HG03469 (cell line): ENCODE data around the gene SPAG6.

Experiments used
- ATAC-seq: cut with Tn5 transposase; IDR thresholded peaks from one replicate; pipeline ENCODE4 v1.9.1; 2021; ENCODE audit warnings: mild to moderate bottlenecking, moderate library complexity, moderate number of reproducible peaks; ENCODE audit not compliant: unreplicated experiment

Gene SPAG6

DNA sequence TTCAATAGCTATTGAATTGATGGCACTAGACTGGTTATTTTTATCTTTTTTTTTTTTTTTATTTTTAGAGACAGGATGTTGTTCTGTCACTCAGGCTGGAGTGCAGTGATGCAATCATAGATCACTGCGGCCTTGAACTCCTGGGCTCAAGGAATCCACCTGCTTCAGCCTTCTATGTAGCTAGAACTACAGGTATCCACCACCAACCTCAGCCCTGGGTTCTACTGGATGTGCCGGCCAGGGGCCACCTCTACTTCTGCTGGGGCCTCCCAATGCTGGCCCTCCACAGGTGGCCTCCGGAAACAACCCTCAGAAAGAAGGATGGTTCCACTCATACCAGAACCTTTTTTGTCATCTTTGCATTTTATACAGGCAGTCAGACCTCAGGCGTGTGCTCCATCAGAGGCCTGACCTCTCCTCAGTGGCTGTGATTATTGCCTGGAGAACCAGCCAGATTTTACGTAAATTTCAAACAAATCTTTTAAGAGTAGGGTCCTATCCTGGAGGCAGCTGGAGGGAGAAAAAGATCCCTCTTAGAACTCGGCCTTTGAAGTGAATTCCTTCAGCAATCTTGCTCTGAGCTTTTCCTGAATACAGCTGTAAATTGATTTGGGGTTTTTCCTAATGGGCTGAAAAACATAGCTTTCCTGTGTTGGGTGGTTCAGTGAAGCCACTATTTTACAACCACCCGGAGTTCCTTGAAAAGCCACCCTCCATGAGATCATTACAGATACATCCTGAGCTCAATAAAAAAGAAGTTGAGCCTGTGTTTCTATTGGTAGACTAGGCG, 110.0 kb downstream of the SPAG6 start:
- ATAC-seq, result no peak

DNA sequence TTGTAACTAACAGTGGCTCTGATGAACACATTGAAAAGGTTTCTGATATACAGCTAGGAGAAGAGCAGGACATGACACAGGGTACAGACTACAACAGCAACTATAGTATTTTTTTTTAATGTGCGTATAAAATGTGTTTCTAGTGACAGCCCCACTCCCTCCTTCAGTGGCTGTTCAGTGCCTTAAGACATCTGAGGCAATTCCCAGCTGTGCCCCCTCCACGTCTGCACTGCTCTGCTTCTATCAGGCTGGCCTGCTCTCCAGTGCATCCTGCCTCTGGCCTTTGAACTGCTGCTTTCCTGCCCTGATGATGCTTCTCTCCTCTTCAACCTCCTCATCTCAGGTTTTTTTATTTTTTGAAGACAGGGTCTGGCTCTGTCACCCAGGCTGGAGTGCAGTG, 111.2 kb downstream of the SPAG6 start:
- ATAC-seq, result no peak

DNA sequence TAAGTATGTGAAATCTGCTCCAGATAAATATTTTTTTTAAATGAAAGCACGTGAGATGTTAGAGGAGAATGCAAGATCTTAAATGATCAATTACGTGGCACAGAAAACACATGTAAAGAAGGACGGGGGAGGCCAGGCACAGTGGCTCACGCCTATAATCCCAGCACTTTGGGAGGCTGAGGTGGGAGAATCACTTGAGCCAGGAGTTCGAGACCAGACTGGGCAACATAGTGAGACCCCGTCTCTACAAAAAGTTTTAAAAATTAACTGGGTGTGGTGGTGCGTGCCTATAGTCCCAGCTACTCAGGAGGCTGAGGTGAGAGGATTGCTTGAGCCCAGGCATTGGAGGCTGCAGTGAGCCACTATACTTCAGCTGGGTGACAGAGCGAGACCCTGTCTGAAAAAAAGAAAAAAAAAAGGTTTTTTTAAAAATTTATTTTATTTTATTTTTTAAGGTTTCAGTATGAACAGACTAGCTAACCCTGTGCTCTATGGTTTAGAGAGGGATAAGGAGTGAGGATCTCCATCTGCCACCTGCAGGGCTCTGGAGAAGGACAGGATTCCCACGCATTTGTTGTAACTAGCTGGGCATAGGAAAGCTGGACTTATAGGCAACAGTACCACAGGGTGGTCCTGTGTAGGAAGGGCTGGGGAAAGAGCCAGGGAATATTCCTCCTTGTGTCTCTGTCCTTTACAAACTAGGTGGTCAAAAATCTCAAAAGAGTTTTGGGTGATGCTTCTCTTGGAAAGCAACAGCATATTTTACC, 113.2 kb downstream of the SPAG6 start:
- ATAC-seq, result no peak

- no peak for ATAC-seq
Observed at GRCh38 chr10:22459496-22459895, 114.2 kb downstream of the SPAG6 start.

DNA sequence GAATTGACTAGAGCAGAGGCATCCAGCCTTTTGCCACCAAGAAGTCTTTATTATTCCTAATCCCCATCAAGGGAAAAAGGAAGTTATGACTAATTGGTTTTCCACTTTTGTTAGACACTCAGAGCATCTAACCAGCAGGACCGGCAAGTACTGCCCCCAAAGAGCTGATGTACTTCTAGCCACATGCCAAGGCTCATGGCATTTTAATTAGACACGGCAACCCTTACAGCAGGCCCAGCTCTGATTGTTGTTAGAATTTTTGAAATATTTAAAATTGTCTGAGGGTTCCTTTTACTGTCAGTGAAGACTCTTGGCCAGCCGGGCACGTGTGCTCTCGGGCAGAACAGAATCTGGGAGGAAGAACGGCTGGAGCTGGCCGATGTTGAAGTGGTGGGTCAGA, 114.8 kb downstream of the SPAG6 start:
- ATAC-seq, result no peak

DNA sequence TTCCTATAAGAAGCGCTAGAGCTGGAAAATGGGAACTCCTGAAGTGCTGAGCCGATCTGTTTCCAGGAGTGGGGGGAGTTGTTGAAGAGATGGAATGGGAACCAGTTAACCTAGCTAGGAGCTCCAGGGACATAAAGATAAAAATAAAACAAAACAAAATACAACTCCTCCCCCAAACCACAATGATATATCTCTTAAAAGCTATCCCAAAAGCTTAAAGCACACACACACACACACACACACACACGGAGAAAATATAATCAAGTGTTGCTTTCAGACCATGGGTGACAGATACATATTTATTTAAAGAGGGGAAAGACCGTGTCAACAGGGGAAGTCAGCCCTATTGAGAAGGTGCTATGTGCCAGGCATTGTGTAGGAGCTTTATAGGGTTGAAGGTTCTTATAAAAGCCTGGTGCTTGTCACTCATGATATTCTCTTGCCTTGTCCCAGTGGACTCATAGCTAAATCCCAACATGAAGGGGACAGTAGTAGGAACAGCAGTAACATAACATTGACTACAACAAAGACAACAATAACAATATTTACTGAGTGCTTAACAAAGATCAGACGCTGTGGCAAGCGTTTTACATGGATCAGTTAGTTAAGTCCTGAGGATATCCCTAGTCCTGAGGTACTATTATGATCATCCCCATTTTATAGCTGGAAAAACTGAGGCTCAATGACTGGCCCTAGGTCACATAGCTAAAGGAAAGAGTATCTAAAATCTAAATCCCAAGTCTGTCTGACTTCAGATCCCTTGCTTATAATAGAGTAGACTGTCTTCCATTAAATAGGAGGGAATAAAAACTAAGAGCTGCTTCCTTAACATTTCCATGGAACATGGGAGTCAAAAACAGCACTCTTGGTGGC, 115.5 kb downstream of the SPAG6 start:
- no peak for ATAC-seq

DNA sequence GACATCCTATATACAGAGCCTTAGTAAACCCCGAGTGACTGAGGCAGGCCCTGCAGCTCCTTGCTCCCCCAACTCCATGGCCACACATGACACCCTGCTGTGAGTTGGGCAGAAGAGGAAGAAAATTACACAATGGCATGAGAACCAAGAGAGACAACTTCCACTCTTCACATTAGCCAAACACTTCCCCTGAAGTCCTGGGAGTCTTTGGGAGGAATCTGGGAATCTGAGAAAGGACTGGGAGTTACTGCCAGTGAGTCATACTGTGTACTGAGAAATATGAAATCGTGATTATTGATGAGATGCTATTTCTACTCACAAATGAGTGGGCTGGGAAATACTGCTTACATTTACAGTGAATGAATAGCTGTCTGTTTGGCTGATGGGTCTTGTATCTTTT, 116.6 kb downstream of the SPAG6 start:
- ATAC-seq, result no peak

DNA sequence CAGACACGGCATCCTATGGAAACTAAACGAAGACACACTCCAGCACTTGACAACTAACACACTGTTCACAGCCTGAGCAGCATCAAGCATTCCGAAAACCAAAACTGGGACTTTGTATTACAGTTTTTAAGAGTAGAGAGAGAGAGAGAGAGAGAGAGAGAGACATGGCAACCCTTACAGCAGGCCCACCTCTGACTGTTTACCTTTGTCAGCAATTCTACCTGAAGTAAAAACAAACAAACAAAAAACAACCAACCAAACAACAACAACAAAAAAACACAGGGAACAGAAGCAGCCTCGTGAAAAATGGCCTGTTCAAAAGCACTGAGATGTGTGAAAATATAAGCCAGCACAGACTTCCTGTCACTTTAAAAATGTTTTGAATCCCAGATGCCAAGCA, 118.0 kb downstream of the SPAG6 start:
- no peak for ATAC-seq

DNA sequence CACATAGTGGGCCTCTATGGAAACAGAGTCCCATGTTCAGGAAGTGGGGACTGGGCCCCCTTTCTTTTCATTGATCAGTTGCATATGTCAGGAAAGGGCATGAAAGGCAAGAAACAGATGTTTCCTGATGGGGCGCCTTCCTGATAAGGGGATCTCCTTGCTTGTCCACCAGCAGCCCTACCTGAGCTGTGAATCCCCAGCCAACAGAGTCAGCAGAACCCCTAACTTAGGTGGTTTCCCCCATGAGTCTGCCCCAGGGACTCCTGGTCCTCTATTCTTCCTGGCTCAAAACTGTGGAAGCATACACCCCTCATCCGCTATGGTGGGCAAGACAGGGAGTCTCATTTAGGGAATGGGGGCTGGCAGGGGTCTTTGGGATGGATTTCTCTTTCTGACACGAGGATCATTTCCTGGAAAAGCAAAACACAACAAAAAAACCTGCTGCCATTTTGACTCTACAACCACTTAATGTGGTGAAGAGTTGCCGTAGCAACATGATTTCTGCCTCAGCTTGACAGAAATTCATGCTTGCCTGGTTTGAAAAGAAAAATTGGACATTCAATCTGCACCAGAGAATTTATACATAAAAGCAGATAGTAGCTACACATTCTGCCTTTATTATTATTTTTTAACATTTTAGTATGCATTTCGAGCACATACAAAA, 119.8 kb downstream of the SPAG6 start:
- ATAC-seq, result no peak

DNA sequence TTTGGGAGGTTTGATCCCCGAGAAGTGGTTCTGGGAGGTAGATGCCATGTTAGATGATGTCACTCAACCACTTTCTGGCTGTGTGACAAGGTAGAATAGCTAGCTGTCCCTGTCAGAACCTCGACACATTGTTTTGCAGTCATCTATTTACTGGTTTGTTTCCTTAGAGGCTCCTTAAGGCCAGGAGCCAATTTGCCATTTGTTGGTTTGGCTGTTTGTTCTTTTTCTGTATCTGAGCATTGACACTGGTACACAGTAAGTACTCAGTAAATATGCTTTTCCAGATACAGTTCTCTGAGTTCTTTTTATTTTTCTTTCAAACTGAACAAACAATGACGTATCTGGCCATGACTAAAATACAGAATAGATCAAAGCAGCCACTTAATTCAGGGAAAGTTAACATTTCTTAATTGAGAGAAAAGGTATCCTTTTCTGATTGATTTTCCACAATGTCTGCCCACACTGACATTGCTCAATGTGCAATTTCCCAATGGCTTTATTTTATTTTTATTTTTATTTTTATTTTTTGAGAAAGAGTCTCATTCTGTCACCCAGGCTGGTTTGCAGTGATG, 121.6 kb downstream of the SPAG6 start:
- ATAC-seq, result no peak
